ENCODE results near the gene CTDSPL2.
A peak's percentile ranks its signal among the peaks of the same experiment; 100 is the strongest.
"Not testable (repeated sequence)": the region's sequence is repeated elsewhere in the genome, so short reads cannot be mapped to it uniquely, and the experiment has no call there.

The CTDSPL2 gene

GRCh38 chr15:44541282-44541958 is 114.0 kb downstream of the CTDSPL2 start:
- DNase-seq (ENCODE audit: low spot score) = no peak

- DNase-seq (ENCODE audit: low spot score) = no peak
Measured at GRCh38 chr15:44542596-44542995, 115.2 kb downstream of the CTDSPL2 start.

GRCh38 chr15:44544745-44545144 is 117.3 kb downstream of the CTDSPL2 start:
- DNase-seq (ENCODE audit: low spot score) = not testable (repeated sequence)

- DNase-seq (ENCODE audit: low spot score) = no peak
Measured at GRCh38 chr15:44545913-44546802, 118.7 kb downstream of the CTDSPL2 start.

- DNase-seq (ENCODE audit: low spot score) = not testable (repeated sequence)
Measured at GRCh38 chr15:44549152-44549551, 121.7 kb downstream of the CTDSPL2 start.

GRCh38 chr15:44550256-44550655 is 122.8 kb downstream of the CTDSPL2 start:
- DNase-seq (ENCODE audit: low spot score) = no peak

GRCh38 chr15:44550734-44551133 is 123.3 kb downstream of the CTDSPL2 start:
- no peak for DNase-seq (ENCODE audit: low spot score)

GRCh38 chr15:44554934-44555723 is 127.7 kb downstream of the CTDSPL2 start:
- DNase-seq (ENCODE audit: low spot score) = no peak

- DNase-seq (ENCODE audit: low spot score) = not testable (repeated sequence)
Measured at GRCh38 chr15:44560926-44561325, 133.5 kb downstream of the CTDSPL2 start.

- no peak for DNase-seq (ENCODE audit: low spot score)
Measured at GRCh38 chr15:44565387-44566154, 138.1 kb downstream of the CTDSPL2 start.

GRCh38 chr15:44566155-44566540 is 138.7 kb downstream of the CTDSPL2 start:
- no peak for DNase-seq (ENCODE audit: low spot score)

GRCh38 chr15:44568338-44568737 is 140.9 kb downstream of the CTDSPL2 start:
- no peak for DNase-seq (ENCODE audit: low spot score)

- no peak for DNase-seq (ENCODE audit: low spot score)
Measured at GRCh38 chr15:44569316-44569715, 141.9 kb downstream of the CTDSPL2 start.

GRCh38 chr15:44570361-44570760 is 142.9 kb downstream of the CTDSPL2 start:
- DNase-seq (ENCODE audit: low spot score) = peak; percentile 24

GRCh38 chr15:44573386-44573785 is 146.0 kb downstream of the CTDSPL2 start:
- no peak for DNase-seq (ENCODE audit: low spot score)

GRCh38 chr15:44574734-44575133 is 147.3 kb downstream of the CTDSPL2 start:
- no peak for DNase-seq (ENCODE audit: low spot score)

Measured in D341Med (cell line).